Neural cell (in vitro differentiated cells): ENCODE results near the gene PSMG4. TPM values are rescaled to one million over a fixed set of nuclear protein-coding genes. Genes with fewer than 3 reads are reported as not detected.

Source experiments
- H2AFZ ChIP-seq: fragments of 200-600, 300-800 bp; sonication (generic), shearing (Covaris generic); 2 replicates; pipeline ENCODE4 v1.6.0; 2014; ENCODE audit warnings: low read depth, mild to moderate bottlenecking, antibody characterized with exemption, low read length, moderate library complexity
- H3F3A ChIP-seq: fragments of 200-600 bp; shearing (Covaris generic); 2 replicates; pipeline ENCODE4 v1.6.1; 2016; ENCODE audit warnings: mild to moderate bottlenecking, moderate library complexity, mixed read lengths, antibody characterized with exemption, low read length; ENCODE audit not compliant: insufficient read depth, poor library complexity, severe bottlenecking
- H3K27ac ChIP-seq: fragments of 200-600, 300-800 bp; sonication (generic), shearing (Covaris generic); 2 replicates; pipeline ENCODE4 v1.5.1; 2014; ENCODE audit warnings: mild to moderate bottlenecking, low read length, moderate library complexity
- H3K27me3 ChIP-seq: fragments of 300-800, 200-600 bp; sonication (generic), shearing (Covaris generic); 2 replicates; pipeline ENCODE4 v1.6.0; 2014; ENCODE audit warnings: mild to moderate bottlenecking, low read depth, low read length, moderate library complexity; ENCODE audit not compliant: insufficient read depth
- H3K36me3 ChIP-seq: fragments of 300-800, 200-600 bp; sonication (generic), shearing (Covaris generic); 2 replicates; pipeline ENCODE4 v1.5.1; 2014; ENCODE audit warnings: mild to moderate bottlenecking, antibody characterized with exemption, low read length, moderate library complexity; ENCODE audit not compliant: insufficient read depth
- H3K4me2 ChIP-seq: fragments of 300-800, 200-600 bp; sonication (generic), shearing (Covaris generic); 2 replicates; pipeline ENCODE4 v1.6.0; 2014; ENCODE audit warnings: mild to moderate bottlenecking, low read length
- H3K4me3 ChIP-seq: fragments of 300-800, 200-600 bp; sonication (generic), shearing (Covaris generic); 2 replicates; pipeline ENCODE4 v1.5.1; 2014; ENCODE audit warnings: mild to moderate bottlenecking, low read length, moderate library complexity
- H3K79me2 ChIP-seq: fragments of 200-600 bp; shearing (Covaris generic); replicated peaks from 2 replicates; pipeline ENCODE4 v1.6.0; 2014; ENCODE audit warnings: mild to moderate bottlenecking, low read length, moderate library complexity; ENCODE audit not compliant: insufficient read depth
- H3K9ac ChIP-seq: fragments of 300-800, 200-600 bp; sonication (generic), shearing (Covaris generic); 2 replicates; pipeline ENCODE4 v1.6.1; 2016; ENCODE audit warnings: mild to moderate bottlenecking, low read length, mixed read lengths
- H3K9me2 ChIP-seq: fragments of 200-600 bp; shearing (Covaris generic); 2 replicates; pipeline ENCODE4 v1.6.1; 2016; ENCODE audit warnings: mild to moderate bottlenecking, low read length, mixed read lengths; ENCODE audit not compliant: insufficient read depth
- H3K9me3 ChIP-seq: fragments of 200-600, 300-800 bp; sonication (generic), shearing (Covaris generic); 2 replicates; pipeline ENCODE4 v1.6.1; 2016; ENCODE audit warnings: mild to moderate bottlenecking, mixed run types, low read length, moderate library complexity, mixed read lengths
- H4K20me1 ChIP-seq: fragments of 200-600 bp; shearing (Covaris generic); 2 replicates; pipeline ENCODE4 v1.6.1; 2016; ENCODE audit warnings: mild to moderate bottlenecking, mixed run types; ENCODE audit not compliant: insufficient read depth
- EP300 ChIP-seq: fragments of 450-650 bp; conservative IDR thresholded peaks from 2 replicates; pipeline ENCODE4 v1.6.1; 2014; ENCODE audit warnings: antibody characterized with exemption, mild to moderate bottlenecking, moderate library complexity; ENCODE audit not compliant: poor library complexity, severe bottlenecking
- EZH2 ChIP-seq: fragments of 200-600, 300-800 bp; shearing (Covaris generic), sonication (generic); IDR thresholded peaks from 2 replicates; pipeline ENCODE4 v1.6.1; 2014; ENCODE audit warnings: antibody characterized with exemption, low read length, borderline replicate concordance, mild to moderate bottlenecking; ENCODE audit not compliant: insufficient read depth, poor library complexity, severe bottlenecking
- MXI1 ChIP-seq: fragments of 450-650 bp; conservative IDR thresholded peaks from 2 replicates; pipeline ENCODE4 v1.6.1; 2014; ENCODE audit warnings: antibody characterized with exemption, mild to moderate bottlenecking; ENCODE audit not compliant: poor library complexity, severe bottlenecking
- POLR2AphosphoS5 ChIP-seq: IDR thresholded peaks from 2 replicates; pipeline ENCODE4 v1.6.1; 2012
- RAD21 ChIP-seq: fragments of 450-650 bp; conservative IDR thresholded peaks from 2 replicates; pipeline ENCODE4 v1.6.1; 2014; ENCODE audit warnings: antibody characterized with exemption, mild to moderate bottlenecking, moderate library complexity
- SMC3 ChIP-seq: fragments of 450-650 bp; conservative IDR thresholded peaks from 2 replicates; pipeline ENCODE4 v1.6.1; 2014; ENCODE audit warnings: antibody characterized with exemption, mild to moderate bottlenecking, moderate library complexity; ENCODE audit not compliant: poor library complexity
- TAF1 ChIP-seq: IDR thresholded peaks from 2 replicates; pipeline ENCODE4 v1.6.1; 2012; ENCODE audit warnings: low read depth
- polyA plus RNA-seq: library from polyadenylated mRNA; depleted of rRNA; stranded (reverse); fragments of >200 nt; gene quantifications from 2 replicates; pipeline ENCODE4 v1.2.3, GENCODE V29; 2014
- TF ChIP-seq, protein P1 (sequence below): IDR thresholded peaks from 2 replicates; pipeline ENCODE4 v1.6.1; 2012; ENCODE audit warnings: borderline replicate concordance
- TF ChIP-seq, protein P2 (sequence below): fragments of 450-650 bp; IDR thresholded peaks from 2 replicates; pipeline ENCODE4 v1.5.1; 2014; ENCODE audit warnings: antibody characterized with exemption, mild to moderate bottlenecking, moderate library complexity; ENCODE audit not compliant: poor library complexity, severe bottlenecking

Gene PSMG4
- polyA plus RNA-seq, 1 donor from 2014 or later: 52.0 TPM

DNA sequence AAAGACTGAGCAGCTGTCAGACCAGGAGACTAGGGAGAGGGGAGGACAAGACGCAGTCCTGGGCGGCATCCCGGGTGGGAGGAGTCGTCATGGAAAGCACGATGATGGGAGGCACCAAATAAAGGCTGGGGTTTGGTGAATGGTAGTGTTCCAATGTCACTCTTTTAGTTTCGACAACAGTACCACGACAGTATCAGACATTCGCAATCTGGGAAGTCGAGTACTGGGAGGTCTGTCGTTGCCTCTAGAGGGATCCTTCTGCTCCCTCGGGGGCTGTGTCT, 32.1 kb downstream of the PSMG4 start:
- H3K79me2 ChIP-seq: no peaks in the 10 kb centered on the region
- no peaks in the 10 kb centered on the region for H3K9me2 ChIP-seq
- H4K20me1 ChIP-seq: no peaks in the 10 kb centered on the region
- peaks cover 6% of the 10 kb centered on the region for H3K36me3 ChIP-seq
- H3K4me3 ChIP-seq: no peak overlapping the region
- TF ChIP-seq MXI1 (no peak), EP300 (no peak), EZH2 (no peak), SMC3 (no peak), TAF1 (no peak), RAD21 (no peak), POLR2AphosphoS5 (no peak)
- TF ChIP-seq, protein P1, sequence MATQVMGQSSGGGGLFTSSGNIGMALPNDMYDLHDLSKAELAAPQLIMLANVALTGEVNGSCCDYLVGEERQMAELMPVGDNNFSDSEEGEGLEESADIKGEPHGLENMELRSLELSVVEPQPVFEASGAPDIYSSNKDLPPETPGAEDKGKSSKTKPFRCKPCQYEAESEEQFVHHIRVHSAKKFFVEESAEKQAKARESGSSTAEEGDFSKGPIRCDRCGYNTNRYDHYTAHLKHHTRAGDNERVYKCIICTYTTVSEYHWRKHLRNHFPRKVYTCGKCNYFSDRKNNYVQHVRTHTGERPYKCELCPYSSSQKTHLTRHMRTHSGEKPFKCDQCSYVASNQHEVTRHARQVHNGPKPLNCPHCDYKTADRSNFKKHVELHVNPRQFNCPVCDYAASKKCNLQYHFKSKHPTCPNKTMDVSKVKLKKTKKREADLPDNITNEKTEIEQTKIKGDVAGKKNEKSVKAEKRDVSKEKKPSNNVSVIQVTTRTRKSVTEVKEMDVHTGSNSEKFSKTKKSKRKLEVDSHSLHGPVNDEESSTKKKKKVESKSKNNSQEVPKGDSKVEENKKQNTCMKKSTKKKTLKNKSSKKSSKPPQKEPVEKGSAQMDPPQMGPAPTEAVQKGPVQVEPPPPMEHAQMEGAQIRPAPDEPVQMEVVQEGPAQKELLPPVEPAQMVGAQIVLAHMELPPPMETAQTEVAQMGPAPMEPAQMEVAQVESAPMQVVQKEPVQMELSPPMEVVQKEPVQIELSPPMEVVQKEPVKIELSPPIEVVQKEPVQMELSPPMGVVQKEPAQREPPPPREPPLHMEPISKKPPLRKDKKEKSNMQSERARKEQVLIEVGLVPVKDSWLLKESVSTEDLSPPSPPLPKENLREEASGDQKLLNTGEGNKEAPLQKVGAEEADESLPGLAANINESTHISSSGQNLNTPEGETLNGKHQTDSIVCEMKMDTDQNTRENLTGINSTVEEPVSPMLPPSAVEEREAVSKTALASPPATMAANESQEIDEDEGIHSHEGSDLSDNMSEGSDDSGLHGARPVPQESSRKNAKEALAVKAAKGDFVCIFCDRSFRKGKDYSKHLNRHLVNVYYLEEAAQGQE: no peak
- TF ChIP-seq, protein P2, sequence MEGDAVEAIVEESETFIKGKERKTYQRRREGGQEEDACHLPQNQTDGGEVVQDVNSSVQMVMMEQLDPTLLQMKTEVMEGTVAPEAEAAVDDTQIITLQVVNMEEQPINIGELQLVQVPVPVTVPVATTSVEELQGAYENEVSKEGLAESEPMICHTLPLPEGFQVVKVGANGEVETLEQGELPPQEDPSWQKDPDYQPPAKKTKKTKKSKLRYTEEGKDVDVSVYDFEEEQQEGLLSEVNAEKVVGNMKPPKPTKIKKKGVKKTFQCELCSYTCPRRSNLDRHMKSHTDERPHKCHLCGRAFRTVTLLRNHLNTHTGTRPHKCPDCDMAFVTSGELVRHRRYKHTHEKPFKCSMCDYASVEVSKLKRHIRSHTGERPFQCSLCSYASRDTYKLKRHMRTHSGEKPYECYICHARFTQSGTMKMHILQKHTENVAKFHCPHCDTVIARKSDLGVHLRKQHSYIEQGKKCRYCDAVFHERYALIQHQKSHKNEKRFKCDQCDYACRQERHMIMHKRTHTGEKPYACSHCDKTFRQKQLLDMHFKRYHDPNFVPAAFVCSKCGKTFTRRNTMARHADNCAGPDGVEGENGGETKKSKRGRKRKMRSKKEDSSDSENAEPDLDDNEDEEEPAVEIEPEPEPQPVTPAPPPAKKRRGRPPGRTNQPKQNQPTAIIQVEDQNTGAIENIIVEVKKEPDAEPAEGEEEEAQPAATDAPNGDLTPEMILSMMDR: no peak
- no peak overlapping the region for H3K4me2 ChIP-seq
- no peaks in the 10 kb centered on the region for H3K27me3 ChIP-seq
- no peaks in the 10 kb centered on the region for H3F3A ChIP-seq
- H2AFZ ChIP-seq: no peak overlapping the region
- no peaks in the 10 kb centered on the region for H3K9me3 ChIP-seq
- H3K9ac ChIP-seq: no peak overlapping the region
- H3K27ac ChIP-seq: no peak overlapping the region

DNA sequence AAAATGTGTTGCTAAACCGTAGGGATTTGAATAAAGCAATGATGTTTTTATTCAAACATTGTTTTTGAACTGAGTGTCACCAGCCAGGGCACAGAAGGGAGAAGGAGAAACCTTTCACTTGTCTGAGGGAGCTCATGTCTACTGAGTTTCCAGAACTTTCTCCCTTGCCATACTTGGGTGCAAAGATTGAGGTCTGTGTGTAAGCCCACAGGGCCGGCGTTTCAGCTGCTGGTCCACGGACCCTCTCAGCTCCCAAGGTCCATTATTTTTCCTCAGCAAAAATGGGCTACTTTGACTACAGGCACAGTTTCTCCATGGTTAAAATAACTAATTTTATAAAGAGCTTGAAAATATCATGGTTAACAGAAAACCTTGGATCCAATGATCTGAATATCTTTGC, 32.6 kb downstream of the PSMG4 start:
- no peaks in the 10 kb centered on the region for H3K79me2 ChIP-seq
- H3K9me3 ChIP-seq: no peaks in the 10 kb centered on the region
- no peak for TF ChIP-seq RAD21
- TF ChIP-seq SMC3: no peak
- TF ChIP-seq MXI1: no peak
- TF ChIP-seq EP300: no peak
- TF ChIP-seq, protein P1: no peak
- TF ChIP-seq TAF1: no peak
- TF ChIP-seq EZH2: no peak
- TF ChIP-seq, protein P2: no peak
- no peak for TF ChIP-seq POLR2AphosphoS5
- H3K9ac ChIP-seq: no peak overlapping the region
- H4K20me1 ChIP-seq: no peaks in the 10 kb centered on the region
- no peak overlapping the region for H3K4me2 ChIP-seq
- no peak overlapping the region for H3K27ac ChIP-seq
- no peaks in the 10 kb centered on the region for H3F3A ChIP-seq
- H3K4me3 ChIP-seq: no peak overlapping the region
- peaks cover 6% of the 10 kb centered on the region for H3K36me3 ChIP-seq
- H2AFZ ChIP-seq: no peak overlapping the region
- no peaks in the 10 kb centered on the region for H3K9me2 ChIP-seq
- H3K27me3 ChIP-seq: no peaks in the 10 kb centered on the region
